Amniotic epithelial cell (primary cell): Measurements from ENCODE around the gene ZNF586.
"Not testable (repeated sequence)": the region's sequence is repeated elsewhere in the genome, so short reads cannot be mapped to it uniquely, and the experiment has no call there.

Experiments used
- DNase-seq: peaks from one replicate; pipeline ENCODE4 v3.0.0-alpha.2; 2010; ENCODE audit warnings: low read depth

ZNF586 gene

GRCh38 chr19:57823608-57824007, 54.1 kb downstream of the ZNF586 start:
- DNase-seq = not testable (repeated sequence)

GRCh38 chr19:57825511-57825910, 56.0 kb downstream of the ZNF586 start:
- peak; percentile 51 for DNase-seq

GRCh38 chr19:57829316-57829715, 59.8 kb downstream of the ZNF586 start:
- peak; percentile 96 for DNase-seq

- DNase-seq = peak; percentile 85
Measured at GRCh38 chr19:57830071-57830602, 60.7 kb downstream of the ZNF586 start, which contains the start of gene ZNF587B. TSS of gene ZNF587B (plus strand) at chr19:57830299. CDS start at chr19:57830529, 230 bp downstream.
